NCI-H345 (cell line): ENCODE measurements around the gene ARMC9.
"Not testable (repeated sequence)": the region's sequence is repeated elsewhere in the genome, so short reads cannot be mapped to it uniquely, and the experiment has no call there.

Experiments
- DNase-seq: peaks from one replicate; lab custom pipeline; 2025; lab: John Stamatoyannopoulos, UW

The ARMC9 gene

DNA sequence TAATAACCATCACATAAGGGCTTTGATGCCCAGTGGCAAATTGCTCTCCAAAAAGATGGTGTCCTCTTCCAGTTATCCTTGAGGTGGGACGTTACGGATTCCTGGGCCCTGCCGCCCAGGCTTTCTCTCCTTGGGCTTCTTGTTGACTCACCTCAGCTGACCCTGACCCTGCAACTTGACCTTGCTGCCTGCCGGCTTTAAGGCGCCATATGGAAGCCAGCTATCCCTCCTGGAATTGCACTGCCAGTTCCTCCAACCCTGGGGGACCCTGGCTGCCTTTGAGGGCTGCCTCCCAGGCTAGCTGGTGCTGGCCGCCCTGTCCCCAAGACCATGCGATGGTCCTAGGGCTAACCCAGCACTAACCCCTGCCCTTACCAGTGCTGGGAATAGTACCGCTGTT lies 168.7 kb downstream of the ARMC9 start:
- DNase-seq: no peak

DNA sequence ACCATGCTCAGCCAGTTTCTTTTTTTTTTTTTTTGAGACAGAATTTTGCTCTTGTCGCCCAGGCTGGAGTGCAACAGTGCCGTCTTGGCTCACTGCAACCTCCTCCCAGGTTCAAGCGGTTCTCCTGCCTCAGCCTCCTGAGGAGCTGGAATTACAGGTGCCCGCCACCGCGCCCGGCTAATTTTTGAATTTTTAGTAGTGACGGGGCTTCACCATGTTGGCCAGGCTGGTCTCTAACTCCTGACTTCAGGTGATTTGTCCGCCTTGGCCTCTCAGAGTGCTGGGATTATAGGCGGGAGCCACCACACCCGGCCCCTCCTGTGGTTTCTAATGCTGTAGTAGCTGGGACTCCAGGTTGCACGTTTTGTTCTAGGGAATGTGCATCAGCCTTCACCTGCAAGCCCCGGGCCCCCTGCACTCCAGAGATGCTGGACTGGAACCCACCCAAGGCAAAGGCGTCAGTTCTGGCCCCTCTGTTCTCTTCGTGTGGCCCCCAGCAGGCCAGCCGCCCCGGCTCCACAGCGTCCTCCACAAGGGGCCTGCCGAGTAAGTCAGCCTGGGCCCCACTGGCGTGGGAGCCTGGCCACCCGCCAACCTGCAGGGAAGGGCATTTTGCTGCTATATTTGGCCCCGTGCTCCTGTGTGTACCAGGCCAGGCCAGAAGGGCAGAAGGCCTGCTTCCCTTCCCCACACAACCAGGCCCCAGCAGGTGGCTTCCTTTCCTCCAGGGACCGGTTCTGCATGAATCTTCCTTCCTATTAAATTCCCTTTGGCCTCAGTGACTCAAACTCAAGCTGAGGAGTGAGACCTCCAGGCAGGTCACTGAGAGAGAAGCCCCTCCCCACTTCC lies 171.4 kb downstream of the ARMC9 start:
- DNase-seq: no peak

DNA sequence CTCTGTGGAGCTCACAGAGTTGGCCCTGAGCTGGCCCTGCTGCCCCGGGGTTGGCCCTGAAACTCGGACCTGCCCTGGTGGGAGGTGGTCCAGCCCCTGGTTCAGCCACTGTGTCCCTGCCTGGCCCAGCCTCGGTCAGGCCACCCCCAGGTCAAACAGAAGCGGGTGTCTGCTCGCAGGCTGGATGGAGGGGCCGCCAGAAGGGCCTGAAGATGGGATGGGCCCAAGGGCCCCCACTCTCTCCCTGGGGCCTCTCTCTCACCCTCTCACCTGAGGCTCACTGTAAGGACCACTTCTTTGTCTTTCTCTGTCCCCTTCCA lies 172.0 kb downstream of the ARMC9 start:
- no peak for DNase-seq

DNA sequence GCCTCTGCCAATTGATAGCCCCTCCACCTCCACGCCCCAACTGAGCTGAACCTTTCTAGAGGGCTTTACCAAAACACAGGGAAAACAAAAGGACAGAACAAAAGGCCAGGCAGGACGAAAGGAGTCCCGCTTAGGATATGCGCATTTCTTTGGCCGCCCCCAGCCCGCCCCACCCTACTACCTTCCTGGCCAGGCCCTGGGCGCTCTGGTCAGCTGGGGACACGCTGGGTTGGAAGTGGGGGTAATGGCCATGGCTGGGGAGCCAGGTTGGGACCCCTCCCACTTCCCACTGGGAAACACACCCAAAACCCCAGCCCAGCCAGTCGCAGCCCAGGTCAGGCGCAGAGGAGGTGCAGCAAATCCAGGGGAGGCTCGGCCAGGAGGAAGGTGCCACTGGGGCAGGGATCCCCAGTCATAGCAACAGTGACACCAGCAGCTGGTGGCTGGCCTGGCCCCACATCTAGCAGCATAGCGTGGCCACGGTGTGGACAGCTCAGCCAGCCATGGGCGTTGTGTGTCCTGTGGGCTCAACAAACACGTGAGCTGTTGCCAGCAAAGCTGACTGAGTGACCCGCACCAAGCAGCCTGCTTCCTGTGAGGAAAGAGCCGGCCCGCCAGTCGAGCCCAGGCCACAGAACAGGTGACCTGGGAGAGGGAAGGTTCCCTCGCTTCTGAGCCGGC lies 172.5 kb downstream of the ARMC9 start:
- no peak for DNase-seq

DNA sequence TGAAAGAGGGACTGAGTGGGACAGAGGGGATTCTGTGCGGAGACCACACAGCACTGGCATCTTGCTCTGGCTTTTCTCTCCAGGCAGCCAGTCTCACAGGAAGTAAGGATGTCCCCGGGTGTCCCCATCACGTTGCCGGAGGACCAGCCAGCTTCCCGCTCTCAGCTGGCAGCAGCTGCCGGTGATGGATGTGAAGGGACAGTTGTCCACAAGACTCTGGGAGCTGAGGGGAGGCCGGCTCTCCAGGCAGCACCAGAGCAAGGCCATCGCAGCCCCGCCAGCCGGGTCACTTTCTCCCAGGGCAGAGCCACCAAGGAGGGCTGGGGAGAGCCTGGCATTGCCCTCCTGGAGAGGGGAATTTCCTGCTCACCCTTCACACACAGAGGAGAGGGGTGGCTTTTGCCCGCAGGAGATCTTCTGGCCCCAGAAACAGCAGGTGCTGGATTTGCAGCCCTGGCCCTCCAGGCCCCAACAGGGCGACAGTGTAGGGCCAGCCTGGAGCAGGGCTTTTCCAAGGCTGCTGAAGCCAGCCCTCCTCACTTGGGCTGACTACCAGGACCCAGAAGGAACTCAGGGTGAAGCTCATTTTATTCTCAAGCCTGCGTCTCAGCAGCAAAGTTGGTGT lies 173.1 kb downstream of the ARMC9 start:
- no peak for DNase-seq

DNA sequence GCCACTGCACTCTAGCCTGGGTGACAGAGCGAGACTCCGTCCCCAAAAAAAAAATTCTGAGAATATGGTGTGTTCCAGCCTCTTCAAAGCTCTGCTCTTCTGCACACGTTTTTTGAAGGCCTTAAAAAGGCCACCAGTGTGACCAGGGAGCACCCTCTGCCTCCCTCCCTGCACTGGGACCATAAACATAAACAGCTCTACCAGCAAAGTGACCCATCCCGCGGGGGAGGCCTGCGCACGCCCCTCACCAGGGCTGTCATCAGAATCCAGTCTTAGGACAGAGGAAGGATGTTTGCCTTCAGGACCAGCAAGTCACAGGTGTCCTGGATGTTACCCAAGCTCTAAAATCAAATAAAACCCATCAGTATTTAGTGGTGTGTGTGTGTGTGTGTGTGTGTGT lies 173.9 kb downstream of the ARMC9 start:
- no peak for DNase-seq

DNA sequence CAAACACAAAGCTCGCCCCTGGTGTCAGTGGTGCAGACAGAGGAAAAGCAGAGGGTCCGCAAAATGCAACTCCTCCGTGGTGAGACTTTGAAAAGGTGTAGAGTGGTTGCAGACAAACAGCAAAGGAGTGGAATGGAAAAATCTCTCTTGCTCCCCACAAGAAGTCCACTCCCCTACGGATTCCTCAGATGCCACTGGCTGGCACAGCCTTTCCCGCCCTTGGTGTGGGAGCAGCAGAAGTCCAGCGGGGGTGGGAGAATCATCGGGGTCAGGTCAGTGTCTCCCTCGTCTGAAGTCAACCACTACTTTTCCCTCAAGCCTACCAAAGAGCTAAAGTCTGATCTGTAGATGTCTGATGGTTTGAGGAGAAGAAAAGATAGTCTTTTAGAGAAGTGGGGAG lies 174.8 kb downstream of the ARMC9 start:
- DNase-seq: no peak

DNA sequence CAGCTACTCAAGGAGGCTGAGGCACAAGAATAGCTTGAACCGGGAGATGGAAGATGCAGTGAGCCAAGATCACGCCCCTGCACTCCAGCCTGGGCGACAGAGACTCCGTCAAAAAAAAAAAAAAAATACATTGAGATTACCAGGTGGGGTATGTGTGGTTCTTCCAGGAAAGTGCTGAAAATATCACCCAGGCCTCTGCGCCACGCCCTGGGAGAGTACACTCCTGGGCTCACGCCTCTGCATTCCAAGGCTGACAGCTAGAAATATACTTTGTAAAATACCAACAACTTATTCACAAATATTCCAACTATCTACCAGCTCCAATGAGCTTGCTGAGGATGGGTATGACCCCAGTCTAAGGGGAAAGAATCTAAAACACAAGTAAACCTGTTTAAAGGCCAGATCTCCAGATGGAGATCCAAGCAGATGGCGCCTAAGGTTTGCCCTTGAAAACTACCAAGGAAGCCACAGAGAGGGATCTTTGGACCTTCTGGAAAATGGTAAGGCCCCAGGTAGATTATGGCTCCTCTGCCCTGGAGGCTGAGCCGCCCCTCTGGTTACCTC lies 175.4 kb downstream of the ARMC9 start:
- no peak for DNase-seq

DNA sequence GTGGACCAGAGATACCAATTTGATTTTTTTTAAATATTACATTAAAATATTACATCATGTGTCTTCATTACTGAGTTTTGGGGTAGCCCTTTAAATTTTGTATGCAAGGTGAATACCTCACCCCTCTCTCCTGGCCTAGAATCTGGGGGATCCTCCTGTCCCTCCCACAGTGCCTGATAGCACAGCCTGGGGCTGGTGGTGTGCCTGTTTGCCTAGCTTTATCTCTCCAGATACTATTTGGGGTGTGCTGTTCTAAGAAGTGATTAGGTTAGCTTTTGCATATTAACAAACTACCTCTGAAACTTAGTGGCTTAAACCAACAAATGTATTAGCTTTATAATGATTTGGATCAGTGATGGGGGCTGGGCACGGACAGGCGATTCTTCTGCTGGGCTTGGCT lies 176.3 kb downstream of the ARMC9 start:
- DNase-seq: no peak

DNA sequence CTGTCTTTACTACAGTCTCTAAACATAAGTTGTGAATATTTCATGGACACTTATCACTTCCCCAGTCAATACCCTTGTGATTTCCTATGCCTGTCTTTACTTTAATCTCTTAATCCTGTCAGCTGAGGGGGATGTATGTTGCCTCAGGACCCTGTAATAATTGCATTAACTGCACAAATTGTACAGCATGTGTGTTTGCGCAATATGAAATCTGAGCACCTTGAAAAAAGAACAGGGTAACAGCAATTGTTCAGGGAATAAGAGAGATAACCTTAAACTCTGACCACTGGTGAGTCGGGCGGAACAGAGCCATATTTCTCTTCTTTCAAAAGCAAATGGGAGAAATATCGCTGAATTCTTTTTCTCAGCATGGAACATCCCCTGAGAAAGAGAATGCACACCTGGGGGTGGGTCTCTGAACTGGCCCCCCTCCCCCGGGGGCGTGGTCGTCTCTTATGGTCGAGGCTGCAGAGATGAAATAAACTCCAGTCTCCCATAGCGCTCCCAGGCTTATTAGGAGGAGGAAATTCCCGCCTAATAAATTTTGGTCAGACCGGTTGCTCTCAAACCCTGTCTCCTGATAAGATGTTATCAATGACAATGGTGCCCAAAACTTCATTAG lies 177.7 kb downstream of the ARMC9 start:
- not testable (repeated sequence) for DNase-seq

DNA sequence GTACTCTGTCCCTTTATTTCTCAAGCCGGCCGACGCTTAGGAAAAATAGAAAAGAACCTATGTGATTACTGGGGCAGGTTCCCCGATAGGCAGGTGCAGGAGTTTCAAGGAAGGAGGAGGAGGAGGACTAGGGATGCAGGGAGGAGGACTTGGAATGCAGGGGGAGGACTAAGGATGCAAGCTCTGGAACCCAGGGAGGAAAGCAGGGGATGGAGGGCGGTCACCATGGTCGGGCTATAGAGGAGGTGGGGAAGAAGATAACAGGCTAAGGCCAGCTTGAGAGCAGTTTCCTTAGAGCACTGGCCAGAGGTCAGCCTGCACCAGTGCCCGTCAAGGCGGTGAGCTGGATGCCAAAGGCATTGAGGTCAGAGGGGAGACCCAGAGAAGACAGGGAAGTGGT lies 178.4 kb downstream of the ARMC9 start:
- DNase-seq: no peak

DNA sequence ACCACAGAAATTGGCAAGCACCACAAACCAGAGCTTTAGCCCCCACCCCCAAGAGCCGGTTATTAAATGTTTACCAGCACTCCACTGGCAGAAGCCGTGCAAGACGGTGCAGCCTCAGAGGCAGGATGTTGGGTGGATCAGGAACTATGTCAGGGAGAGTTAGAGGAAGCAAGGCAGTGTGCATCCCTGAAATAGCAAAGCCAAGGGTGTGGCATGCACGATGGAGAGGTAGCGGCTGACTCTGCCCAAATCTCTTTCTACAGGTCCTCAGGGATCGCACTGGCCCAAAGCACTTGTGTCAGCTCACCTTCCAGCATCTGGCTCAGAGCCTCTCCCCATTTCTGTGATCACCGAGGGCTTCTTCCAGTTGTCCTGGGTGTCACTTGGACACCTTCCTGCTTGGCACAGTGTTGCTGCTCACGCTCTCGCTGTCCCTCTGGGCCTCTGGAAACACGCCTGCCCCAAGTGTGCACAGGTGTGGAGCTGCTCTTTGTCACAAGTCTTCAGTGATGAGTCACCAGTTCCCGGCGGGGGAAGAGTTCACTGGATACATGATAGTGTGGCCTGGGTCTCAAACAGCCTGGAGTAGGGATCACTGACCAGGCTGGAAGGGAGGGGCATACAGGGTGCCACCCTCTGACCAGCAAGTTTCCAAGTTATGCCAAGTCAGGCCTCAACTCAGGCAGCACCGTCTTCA lies 179.7 kb downstream of the ARMC9 start:
- no peak for DNase-seq

DNA sequence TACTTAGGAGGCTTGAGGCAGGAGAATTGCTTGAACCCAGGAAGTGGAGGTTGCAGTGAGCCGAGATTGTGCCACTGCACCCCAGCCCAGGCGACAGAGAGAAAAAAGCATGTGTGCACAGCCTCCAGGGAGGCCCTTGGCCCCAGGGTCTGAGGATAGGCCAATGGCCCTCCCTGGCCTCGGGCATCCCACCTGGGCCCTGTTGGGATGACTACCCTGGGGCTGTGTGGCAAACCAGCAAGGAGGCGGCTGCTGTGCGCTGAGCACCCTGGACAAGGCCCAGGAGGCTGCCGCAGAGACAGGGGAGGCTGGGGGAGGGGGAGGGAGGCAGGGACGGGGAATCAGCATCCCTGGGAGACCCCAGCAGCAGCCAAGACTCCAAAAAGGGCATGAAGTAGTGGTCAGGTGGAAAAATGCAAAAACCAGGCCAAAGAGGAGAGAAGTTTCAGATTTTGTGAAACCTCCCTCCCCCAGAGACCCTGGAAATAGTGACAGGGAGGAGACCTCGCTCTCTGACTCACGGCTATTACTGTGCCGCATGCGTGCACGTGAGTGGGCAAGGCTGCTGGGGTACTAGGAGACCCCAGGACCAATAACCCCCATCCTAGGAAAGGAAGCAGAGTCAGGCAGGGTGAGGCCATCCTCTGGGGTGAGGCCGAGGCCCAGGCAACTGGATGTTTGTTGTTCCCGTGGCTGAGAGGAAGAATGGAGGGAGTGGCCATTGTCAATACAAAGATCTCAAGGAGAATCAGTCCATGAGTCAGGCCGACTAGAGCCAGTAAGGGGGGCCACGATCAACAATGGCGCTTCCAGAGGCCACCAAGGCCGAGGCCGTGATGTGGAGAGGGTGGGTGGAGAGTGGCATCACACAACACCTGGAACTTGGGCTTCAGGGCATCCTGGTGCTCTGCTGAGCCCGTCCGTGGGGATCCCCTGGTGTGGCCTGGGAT lies 181.1 kb downstream of the ARMC9 start:
- DNase-seq: no peak

DNA sequence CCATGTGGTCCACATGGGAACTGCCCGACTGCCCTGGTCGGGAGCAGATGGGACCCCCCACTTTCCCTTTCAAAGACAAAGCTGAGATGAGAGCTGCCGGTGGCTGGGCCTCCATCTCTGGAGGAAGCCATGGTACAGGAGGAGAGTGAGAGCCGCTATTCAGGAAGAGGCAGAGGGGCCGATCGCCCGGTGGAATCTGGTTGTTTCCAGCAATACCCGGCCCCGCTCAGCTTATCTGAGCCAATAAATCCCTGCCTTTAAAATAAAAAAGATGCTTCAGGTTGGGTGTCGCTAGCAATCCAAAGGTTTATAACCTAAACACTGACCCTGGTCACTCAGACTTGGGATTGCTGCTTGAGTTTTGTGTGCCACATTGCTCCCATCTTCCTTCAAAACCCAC lies 181.9 kb downstream of the ARMC9 start:
- no peak for DNase-seq

DNA sequence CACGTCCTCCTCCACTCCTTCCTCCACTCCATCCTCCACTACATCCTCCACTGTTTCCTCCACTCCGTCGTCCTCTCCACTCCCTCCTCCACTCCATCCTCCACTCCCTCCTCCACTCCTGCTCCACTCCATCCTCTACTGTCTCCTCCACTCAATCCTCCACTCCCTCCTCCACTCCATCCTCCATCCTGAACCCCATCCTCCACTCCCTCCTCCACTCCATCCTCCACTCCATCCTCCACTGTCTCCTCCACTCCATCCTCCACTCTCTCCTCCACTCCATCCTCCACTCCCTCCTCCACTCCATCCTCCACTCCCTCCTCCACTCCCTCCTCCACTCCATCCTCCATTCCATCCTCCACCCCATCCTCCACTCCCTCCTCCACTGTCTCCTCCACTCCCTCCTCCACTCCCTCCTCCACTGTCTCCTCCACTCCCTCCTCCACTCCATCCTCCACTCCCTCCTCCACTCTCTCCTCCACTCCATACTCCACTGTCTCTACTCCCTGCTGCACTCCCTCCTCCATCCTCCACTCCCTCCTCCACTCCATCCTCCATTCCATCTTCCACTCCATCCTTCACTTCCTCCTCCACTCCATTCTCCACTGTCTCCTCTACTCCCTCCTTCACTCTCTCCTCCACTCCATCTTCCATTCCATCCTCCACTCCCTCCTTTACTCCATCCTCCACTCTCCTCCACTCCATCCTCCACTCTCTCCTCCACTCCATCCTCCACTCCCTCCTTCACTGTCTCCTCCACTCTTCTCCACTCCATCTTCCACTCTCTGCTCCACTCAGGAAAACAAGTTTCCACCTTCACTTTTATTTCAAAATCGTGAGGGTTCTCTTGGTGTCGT lies 182.8 kb downstream of the ARMC9 start:
- DNase-seq: no peak

DNA sequence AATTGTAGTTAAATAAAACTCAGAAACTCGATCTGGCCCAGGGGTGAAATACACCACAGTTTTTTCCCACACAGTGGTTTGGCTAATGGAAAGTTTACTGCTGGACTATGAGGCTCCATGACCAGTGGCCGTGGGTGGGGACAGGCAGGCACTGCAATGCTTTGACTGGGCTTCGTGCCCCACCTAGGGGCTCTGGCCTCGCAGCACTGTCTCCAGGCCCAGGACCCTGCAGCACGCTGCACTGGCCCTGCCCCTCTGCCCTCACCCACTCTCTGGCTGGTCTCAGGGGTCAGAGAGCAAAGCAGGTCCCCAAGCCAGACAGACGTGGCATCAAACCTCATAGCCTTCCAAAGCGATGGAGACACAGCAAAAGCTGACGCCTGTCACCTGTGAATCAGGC lies 183.7 kb downstream of the ARMC9 start:
- DNase-seq: no peak

DNA sequence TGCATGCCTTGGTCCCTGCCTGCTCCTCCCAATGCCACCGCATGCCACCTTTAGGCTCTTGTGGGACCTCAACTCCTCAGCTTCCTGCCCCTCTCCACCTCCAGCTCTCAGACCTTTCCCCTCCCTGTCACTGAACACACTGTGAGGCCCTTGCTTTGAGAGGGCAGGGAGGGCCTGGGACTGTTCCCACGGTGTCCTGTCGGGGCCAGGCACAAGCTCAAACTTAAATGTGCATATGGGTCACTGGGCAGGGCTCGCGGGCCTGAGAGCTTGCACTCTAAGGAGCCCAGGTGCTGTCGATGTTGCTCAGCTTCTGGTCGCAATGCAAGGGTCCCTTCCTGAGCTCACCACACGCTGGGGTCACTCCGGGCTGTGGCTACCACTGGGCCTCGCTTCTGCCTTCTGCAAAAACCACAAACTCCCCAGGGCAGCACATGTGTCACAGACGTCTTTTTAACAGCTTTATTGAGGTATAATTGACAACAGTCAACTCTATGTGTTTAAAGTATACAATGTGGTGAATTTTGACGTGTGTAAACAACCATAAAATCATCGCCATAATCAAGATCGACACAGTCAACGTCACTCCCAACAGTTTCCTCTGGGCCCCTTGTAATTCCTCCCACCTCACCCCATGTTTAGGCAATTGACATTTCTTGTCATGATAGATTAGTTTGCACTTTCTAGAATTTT lies 185.1 kb downstream of the ARMC9 start:
- DNase-seq: no peak

DNA sequence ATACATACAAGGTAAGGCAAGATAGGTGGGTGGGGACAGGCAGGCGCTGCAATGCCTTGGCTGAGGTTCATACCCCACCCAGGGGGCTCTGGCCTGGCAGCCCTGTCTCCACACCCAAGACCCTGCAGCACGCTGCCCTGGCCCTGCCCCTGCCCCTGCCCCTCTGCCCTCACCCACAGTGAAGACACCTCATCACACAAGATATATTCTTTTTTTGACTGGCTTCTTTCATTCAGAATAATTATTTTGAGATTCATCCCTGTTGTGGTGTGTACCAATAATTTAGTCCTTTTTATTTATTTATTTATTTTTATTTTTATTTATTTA lies 185.6 kb downstream of the ARMC9 start:
- no peak for DNase-seq

DNA sequence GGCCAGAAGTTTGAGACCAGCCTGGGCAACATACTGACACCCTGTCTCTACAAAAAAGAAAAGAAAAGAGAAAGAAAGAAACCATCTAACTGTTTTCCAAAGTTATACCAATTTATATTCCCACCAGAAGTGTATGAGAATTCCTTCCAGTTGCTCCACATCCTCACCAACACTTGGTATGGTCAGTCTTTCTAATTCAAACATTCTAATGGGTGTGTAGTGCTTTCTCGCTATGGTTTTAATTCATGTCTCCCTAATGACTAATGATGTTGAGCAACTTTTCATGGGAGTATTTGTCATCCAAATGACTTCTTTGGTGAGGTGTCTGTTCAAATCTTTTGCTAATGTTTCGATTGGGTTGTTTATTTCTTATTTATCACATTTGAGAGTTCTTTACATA lies 186.5 kb downstream of the ARMC9 start:
- no peak for DNase-seq
